Cardiac muscle cell (in vitro differentiated cells and primary cell): Measurements from ENCODE around the gene BACE1. TPM values are rescaled to one million over a fixed set of nuclear protein-coding genes. Genes with fewer than 3 reads are reported as not detected.

Source experiments
- DNase-seq, 2 donors: peaks; one replicate each; pipeline versions ENCODE4 v3.0.0 to v3.0.0-alpha.2; 2010 to 2017; ENCODE audit warnings: low read depth in 1 of 2, low spot score in 1 of 2
- H3K27ac ChIP-seq: fragments of 200-600 bp; sonication (generic); 2 replicates; pipeline ENCODE4 v1.5.1; 2016
- H3K27me3 ChIP-seq: fragments of 200-600 bp; sonication (generic); 2 replicates; pipeline ENCODE4 v1.6.0; 2016; ENCODE audit warnings: control low read depth
- H3K36me3 ChIP-seq: fragments of 200-600 bp; sonication (generic); 2 replicates; pipeline ENCODE4 v1.5.1; 2016; ENCODE audit warnings: control low read depth
- H3K4me1 ChIP-seq: fragments of 200-600 bp; sonication (generic); 2 replicates; pipeline ENCODE4 v1.8.1; 2017; ENCODE audit warnings: low read depth, mild to moderate bottlenecking, mixed run types
- H3K4me3 ChIP-seq: fragments of 200-600 bp; sonication (generic); 2 replicates; pipeline ENCODE4 v1.5.1; 2016; ENCODE audit warnings: mild to moderate bottlenecking
- H3K9me3 ChIP-seq: fragments of 200-600 bp; sonication (generic); 2 replicates; pipeline ENCODE4 v1.5.1; 2017; ENCODE audit warnings: low read depth, mild to moderate bottlenecking, control low read depth
- CTCF ChIP-seq: IDR thresholded peaks from 2 replicates; pipeline ENCODE4 v1.5.1; 2012; ENCODE audit warnings: low read depth, mild to moderate bottlenecking, low read length
- polyA plus RNA-seq: library from polyadenylated mRNA; unstranded; fragments of >200 nt; fragmentation: Nextera tagmentation; extraction: Ambion mirVana; gene quantifications from 2 replicates; pipeline ENCODE4 v1.2.1, GENCODE V29; 2016
- total RNA-seq: library from RNA; depleted of rRNA; stranded (reverse); fragments of >200 nt; gene quantifications from 2 replicates; pipeline ENCODE4 v1.2.3, GENCODE V29; 2016

Gene BACE1
- total and polyA plus RNA-seq, 2 experiments from 2014 or later, result 9.8 to 25.3 TPM

GRCh38 chr11:117259417-117259816 is 56.6 kb downstream of the BACE1 start:
- TF ChIP-seq CTCF, result no peak
- no peak overlapping the region for H3K4me3 ChIP-seq
- no peaks in the 10 kb centered on the region for H3K4me1 ChIP-seq
- peak in 1 of 2 donors; percentile 73 for DNase-seq
- H3K36me3 ChIP-seq, result peaks cover 17% of the 10 kb centered on the region
- H3K27ac ChIP-seq, result no peak overlapping the region
- no peaks in the 10 kb centered on the region for H3K27me3 ChIP-seq
- H3K9me3 ChIP-seq, result no peaks in the 10 kb centered on the region

GRCh38 chr11:117258576-117258975 is 57.5 kb downstream of the BACE1 start:
- H3K36me3 ChIP-seq, result peaks cover 23% of the 10 kb centered on the region
- no peak for DNase-seq
- no peak for TF ChIP-seq CTCF
- no peak overlapping the region for H3K4me3 ChIP-seq
- no peaks in the 10 kb centered on the region for H3K4me1 ChIP-seq
- H3K9me3 ChIP-seq, result no peaks in the 10 kb centered on the region
- no peaks in the 10 kb centered on the region for H3K27me3 ChIP-seq
- no peak overlapping the region for H3K27ac ChIP-seq

DNA sequence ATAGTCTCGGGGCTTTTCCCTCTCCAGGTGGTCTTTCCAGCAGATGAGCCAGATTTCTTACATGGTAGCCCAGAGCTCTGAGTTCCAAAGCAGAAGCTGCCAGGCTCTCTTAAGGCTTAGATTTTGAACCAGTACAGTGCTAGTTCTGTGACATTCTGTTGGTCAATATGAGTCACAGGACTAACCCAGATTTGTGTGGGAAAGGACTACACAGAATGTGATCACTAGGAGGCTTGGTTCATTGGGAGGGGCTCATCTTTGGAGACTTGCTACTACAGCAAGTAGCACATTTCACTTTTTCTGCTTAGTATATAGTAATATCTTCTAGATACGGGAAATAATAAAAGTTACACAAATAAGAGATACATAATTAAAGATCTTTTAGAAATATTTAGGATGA is 59.5 kb downstream of the BACE1 start:
- H3K27me3 ChIP-seq, result no peaks in the 10 kb centered on the region
- DNase-seq, result peak in 1 of 2 donors; percentile 13
- H3K4me3 ChIP-seq, result no peak overlapping the region
- no peak for TF ChIP-seq CTCF
- H3K9me3 ChIP-seq, result no peaks in the 10 kb centered on the region
- H3K27ac ChIP-seq, result no peak overlapping the region
- no peaks in the 10 kb centered on the region for H3K4me1 ChIP-seq
- peaks cover 32% of the 10 kb centered on the region for H3K36me3 ChIP-seq

DNA sequence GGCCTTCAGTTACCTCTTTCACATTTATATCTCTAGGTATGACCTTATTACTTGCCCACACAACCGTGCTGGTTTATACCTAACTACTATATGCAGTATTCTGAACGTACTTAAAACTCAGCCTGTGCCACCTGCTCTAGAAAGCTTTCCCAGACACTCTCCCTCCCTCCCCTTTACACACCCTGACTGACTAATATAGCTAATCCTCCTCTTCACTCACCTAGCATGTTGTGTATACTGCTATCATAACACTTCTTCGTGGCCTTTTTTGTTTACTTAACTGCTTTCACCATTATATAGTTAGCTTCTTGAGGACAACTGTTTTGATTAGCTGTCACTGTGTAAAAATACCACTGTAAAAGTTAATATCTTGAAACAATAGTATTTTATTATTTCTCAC is 60.1 kb downstream of the BACE1 start:
- H3K4me1 ChIP-seq, result no peaks in the 10 kb centered on the region
- no peak overlapping the region for H3K27ac ChIP-seq
- H3K36me3 ChIP-seq, result peaks cover 26% of the 10 kb centered on the region
- H3K27me3 ChIP-seq, result no peaks in the 10 kb centered on the region
- no peak for TF ChIP-seq CTCF
- no peak for DNase-seq
- H3K9me3 ChIP-seq, result no peaks in the 10 kb centered on the region
- H3K4me3 ChIP-seq, result no peak overlapping the region

- no peak overlapping the region for H3K4me3 ChIP-seq
These were observed 64.5 kb downstream of the BACE1 start for GRCh38 chr11:117251506-117251905.

More at GRCh38 chr11:117251506-117251905, 64.5 kb downstream of the BACE1 start:
- Histone ChIP-seq H3K9me3 (no peaks in the 10 kb centered on the region), H3K4me1 (no peaks in the 10 kb centered on the region), H3K27ac (no peak overlapping the region), H3K27me3 (no peaks in the 10 kb centered on the region), H3K36me3 (peaks cover 41% of the 10 kb centered on the region)
- peak in 1 of 2 donors; percentile 10 for DNase-seq
- peak; percentile 6 for TF ChIP-seq CTCF
